ENCODE results near the gene ITSN1. TPM values are rescaled to one million over a fixed set of nuclear protein-coding genes. Genes with fewer than 3 reads are reported as not detected.
"Not testable (repeated sequence)": the region's sequence is repeated elsewhere in the genome, so short reads cannot be mapped to it uniquely, and the experiment has no call there.

Gene ITSN1
- polyA plus RNA-seq, 3 donors from 2014 or later: 0.50 to 0.57 TPM; not detected in 1

DNA sequence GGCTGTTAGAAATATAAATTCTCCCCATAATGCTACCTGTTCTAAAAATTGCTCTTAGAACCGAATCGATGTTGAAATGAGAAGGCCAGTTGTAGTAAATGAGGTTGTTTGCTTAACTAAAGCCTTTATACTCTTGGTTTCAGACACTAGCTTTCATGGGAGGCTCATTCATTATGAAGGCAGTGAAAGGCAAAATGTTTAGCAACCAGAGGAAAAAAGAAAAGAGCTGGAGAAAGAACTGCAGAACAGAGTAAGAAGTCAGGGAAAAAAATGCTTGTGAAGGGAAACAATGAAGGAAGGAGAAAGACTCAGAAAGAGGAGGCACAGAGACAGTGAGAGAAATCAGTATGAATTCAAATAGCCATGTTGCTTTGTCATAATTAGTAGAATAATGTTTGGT lies 145.1 kb downstream of the ITSN1 start:
- Mint-ChIP-seq H3K27ac (no peak overlapping the region), H3K9me3 (no peaks in the 10 kb centered on the region), H3K4me1 (no peaks in the 10 kb centered on the region), H3K27me3 (ENCODE audit: low read depth in 3 of 3) (peaks cover 1 to 4% (median 2%) of the 10 kb centered on the region in 3 donors), H3K36me3 (no peaks in the 10 kb centered on the region), H3K4me3 (no peak overlapping the region)
- DNase-seq: no peak

DNA sequence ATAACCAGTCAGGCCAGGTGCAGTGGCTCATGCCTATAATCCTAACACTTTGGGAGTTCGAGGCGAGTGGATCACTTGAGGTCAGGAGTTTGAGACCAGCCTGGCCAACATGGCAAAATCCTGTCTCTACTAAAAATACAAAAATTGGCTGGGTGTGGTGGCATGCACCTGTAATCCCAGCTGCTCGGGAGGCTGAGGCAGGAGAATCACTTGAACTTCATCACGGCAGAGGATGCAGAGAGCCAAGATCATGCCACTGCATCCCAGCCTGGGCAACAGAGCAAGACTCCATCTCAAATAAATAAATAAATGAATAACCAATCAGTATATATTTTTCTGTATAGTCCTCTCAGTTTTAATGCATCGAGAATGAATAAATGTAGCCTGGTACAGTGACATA lies 146.1 kb downstream of the ITSN1 start:
- not testable (repeated sequence) for H3K36me3 Mint-ChIP-seq; H3K4me1 Mint-ChIP-seq; DNase-seq; H3K4me3 Mint-ChIP-seq; H3K27ac Mint-ChIP-seq; H3K27me3 Mint-ChIP-seq (ENCODE audit: low read depth in 3 of 3); H3K9me3 Mint-ChIP-seq

DNA sequence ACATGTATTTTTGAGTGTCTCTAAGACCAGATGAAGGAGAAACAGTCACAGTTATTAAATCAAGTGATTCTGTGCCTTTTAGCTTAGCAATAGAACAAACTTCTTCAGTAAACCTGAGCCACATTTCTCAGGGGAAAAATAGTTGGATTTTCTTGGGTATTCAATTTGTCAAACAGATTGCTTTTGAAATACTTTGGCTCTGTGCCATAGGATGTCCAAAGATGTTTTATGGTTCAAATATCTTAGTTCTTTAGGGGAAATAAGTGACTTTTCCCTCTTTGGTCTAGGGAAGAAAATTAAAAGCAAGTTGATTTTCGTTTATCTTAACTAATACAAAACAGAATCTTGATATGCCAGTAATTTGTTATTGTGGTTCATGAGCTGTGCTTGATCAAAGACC lies 147.4 kb downstream of the ITSN1 start:
- H3K27ac Mint-ChIP-seq: no peak overlapping the region
- H3K4me1 Mint-ChIP-seq: no peaks in the 10 kb centered on the region
- DNase-seq: no peak
- no peaks in the 10 kb centered on the region for H3K36me3 Mint-ChIP-seq
- no peak overlapping the region for H3K4me3 Mint-ChIP-seq
- no peaks in the 10 kb centered on the region for H3K9me3 Mint-ChIP-seq
- H3K27me3 Mint-ChIP-seq (ENCODE audit: low read depth in 3 of 3): peaks cover 0 to 2% (median 0%) of the 10 kb centered on the region in 3 donors

DNA sequence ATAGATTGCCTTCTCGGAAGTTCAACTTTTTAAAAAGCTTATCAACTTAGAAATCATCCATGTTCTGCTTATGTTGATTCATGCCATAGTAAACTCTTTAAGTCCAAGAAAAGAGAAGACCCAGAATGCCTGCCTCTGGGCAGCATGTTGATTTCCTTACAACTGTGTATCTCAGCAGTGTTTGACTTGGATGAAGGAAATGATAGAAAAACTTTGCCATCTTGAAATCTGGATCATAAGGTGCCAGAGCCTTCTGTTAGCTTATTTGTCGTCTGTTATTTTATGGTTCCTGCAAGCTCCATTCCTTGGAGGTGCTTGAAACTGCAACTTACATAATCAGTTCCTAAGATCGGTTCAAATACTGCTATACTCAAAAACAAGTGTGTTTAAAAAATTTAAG lies 148.8 kb downstream of the ITSN1 start:
- no peaks in the 10 kb centered on the region for H3K9me3 Mint-ChIP-seq
- no peak overlapping the region for H3K4me3 Mint-ChIP-seq
- no peaks in the 10 kb centered on the region for H3K36me3 Mint-ChIP-seq
- H3K27me3 Mint-ChIP-seq (ENCODE audit: low read depth in 3 of 3): peaks cover 0 to 2% (median 2%) of the 10 kb centered on the region in 3 donors
- DNase-seq: no peak
- H3K4me1 Mint-ChIP-seq: no peaks in the 10 kb centered on the region
- no peak overlapping the region for H3K27ac Mint-ChIP-seq

DNA sequence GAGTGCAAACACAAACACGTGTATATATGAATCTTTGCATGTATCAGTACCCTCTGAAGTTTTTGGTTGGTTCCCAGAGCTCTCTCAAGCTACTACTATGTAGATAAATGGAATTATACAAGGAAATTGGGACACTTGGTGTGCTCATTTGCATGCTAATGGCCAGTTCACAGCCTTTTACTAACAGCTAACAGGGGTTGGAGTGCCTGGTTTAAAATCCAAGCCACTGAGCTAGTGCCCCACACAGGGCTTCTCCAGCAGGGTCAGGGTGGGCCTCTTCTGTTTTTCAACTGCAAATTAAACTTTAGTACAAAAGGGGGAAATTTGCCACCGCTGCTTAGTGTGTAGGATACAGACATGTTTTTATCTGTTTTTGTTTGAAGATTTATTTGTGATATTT lies 152.3 kb downstream of the ITSN1 start:
- peaks cover 0 to 1% (median 0%) of the 10 kb centered on the region in 6 donors for H3K9me3 Mint-ChIP-seq
- no peaks in the 10 kb centered on the region for H3K36me3 Mint-ChIP-seq
- H3K4me3 Mint-ChIP-seq: no peak overlapping the region
- DNase-seq: no peak
- peaks cover 3 to 6% (median 4%) of the 10 kb centered on the region in 3 donors for H3K27me3 Mint-ChIP-seq (ENCODE audit: low read depth in 3 of 3)
- H3K27ac Mint-ChIP-seq: no peak overlapping the region
- H3K4me1 Mint-ChIP-seq: no peaks in the 10 kb centered on the region

DNA sequence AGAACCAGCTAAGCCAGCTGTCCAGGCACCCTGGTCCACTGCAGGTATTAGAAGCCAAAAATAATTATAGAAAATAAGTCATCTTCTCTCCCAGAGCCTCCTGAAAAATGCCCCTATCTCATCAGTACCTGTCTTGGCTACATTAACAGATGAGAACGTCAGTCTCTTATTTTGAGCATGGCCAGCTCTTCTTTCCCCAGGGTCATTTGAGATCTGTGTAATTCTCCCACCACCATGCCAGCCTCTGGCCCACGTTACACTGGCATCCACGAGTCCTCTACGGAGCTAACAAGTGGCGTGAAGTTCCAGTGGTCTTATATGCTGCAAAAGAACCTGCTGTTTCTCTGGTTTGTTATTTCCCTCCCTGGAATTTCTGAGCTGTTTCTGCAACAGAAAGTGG lies 155.3 kb downstream of the ITSN1 start:
- no peaks in the 10 kb centered on the region for H3K4me1 Mint-ChIP-seq
- no peak for DNase-seq
- H3K27ac Mint-ChIP-seq: no peak overlapping the region
- no peak overlapping the region for H3K4me3 Mint-ChIP-seq
- H3K27me3 Mint-ChIP-seq (ENCODE audit: low read depth in 3 of 3): peaks cover 2 to 6% (median 3%) of the 10 kb centered on the region in 3 donors
- no peaks in the 10 kb centered on the region for H3K36me3 Mint-ChIP-seq
- peaks cover 0 to 1% (median 0%) of the 10 kb centered on the region in 6 donors for H3K9me3 Mint-ChIP-seq

DNA sequence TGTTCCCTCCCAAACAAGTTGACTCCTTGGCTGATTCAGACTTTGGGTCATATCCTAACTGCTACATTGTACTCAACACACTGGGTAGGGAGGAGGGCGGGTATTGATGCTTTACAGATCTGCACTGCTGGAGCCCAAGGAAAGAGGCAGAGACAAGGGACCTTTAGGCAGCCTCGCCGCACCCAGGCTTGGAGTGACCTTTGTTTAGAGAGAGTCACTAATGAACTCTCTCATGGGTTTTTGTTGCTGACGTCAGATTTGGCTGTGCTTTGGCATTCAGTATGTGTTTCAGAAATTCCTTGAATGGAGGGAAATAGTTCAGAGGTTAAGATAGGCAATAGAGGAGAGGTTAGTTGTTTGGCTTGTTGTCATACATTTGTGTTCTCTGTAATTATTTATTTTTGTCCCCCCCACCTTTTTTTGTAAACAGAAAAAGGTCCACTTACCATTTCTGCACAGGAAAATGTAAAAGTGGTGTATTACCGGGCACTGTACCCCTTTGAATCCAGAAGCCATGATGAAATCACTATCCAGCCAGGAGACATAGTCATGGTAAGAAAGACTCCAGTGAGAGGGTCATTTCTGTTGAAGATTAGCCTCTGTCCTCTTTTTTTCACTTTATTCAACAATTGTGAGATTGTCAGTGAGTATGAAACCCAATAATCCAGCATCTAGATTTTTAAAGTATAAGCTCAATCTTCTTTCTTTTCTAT lies 157.2 kb downstream of the ITSN1 start:
- DNase-seq: no peak
- peaks cover 2 to 6% (median 3%) of the 10 kb centered on the region in 3 donors for H3K27me3 Mint-ChIP-seq (ENCODE audit: low read depth in 3 of 3)
- no peak overlapping the region for H3K27ac Mint-ChIP-seq
- H3K36me3 Mint-ChIP-seq: no peaks in the 10 kb centered on the region
- no peak overlapping the region for H3K4me3 Mint-ChIP-seq
- H3K9me3 Mint-ChIP-seq: peaks cover 0 to 1% (median 0%) of the 10 kb centered on the region in 6 donors
- no peaks in the 10 kb centered on the region for H3K4me1 Mint-ChIP-seq

DNA sequence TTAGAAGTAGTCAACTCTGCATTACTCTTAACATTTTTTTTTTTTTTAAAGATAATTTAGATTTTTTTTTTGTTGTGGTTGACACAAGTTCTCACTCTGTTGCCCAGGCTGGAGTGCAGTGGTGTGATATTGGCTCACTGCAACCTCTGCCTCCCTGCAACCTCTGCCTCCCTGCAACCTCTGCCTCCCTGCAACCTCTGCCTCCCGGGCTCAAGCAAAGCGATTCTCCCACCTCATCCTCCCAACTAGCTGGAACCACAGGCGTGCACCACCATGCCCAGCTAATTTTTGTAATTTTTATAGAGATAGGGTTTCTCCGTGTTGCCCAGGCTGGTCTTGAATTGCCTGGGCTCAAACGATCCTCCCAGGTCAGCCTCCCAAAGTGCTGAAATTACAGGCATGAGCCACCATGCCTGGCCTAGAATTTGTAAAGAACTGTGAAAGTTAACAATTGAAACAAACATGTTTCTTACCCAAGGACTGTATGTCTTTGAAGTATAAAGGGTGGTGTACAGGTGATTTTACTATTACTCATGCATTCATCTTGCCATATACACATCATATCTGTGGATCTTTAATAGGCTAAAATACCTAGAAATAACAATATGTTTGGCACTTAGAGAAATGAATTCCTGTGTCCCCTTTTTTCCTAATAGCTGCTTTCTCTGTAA lies 158.6 kb downstream of the ITSN1 start:
- Mint-ChIP-seq H3K27me3 (ENCODE audit: low read depth in 3 of 3) (peaks cover 2 to 3% (median 3%) of the 10 kb centered on the region in 3 donors), H3K4me3 (no peak overlapping the region), H3K4me1 (no peaks in the 10 kb centered on the region), H3K9me3 (peaks cover 0 to 1% (median 0%) of the 10 kb centered on the region in 6 donors), H3K27ac (no peak overlapping the region), H3K36me3 (no peaks in the 10 kb centered on the region)
- no peak for DNase-seq

DNA sequence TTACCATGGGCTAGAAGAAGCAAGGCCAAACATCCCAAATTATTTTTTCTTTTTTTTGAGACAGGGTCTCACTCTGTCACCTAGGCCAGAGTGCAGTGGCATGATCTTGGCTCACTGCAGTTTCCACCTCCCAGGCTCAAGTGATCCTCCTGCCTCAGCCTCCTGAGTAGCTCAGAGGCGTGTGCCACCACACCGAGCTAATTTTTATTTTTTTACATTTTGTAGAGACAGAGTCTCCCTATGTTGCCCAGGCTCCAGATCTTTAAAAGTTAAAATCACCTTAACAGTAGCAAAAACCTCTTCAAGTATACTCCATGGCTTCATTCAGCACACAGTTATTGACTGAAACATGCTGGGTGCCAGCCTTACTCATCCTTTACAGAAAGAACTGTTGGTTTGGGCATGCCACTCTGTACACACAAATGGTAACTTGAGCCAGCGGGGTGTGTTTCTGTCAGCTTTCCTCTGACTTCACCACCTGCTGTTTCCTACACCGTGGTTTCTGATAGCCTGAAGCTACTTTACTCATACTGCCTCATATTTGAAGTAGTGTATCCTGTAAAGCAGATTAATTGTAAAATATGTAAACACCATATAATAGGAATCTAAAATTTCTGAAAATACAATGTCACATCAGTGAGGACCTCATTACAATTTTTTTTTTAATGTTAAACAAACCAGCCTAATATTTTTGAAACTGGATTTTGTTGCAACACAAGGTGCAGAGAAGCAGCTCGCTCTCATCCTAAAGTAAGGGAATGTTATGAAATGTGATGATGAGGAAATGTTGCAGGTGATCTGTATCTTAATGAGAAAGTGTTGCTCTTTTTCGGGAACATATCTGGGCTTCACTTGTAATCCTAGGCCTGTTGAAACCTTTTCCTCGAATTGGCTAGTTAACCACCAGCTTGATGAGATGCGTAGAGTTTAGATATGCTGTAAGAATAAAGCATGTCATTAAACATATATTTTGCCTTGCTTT lies 159.4 kb downstream of the ITSN1 start:
- Mint-ChIP-seq H3K27ac (no peak overlapping the region), H3K27me3 (ENCODE audit: low read depth in 3 of 3) (peaks cover 2 to 3% (median 3%) of the 10 kb centered on the region in 3 donors), H3K36me3 (no peaks in the 10 kb centered on the region), H3K4me3 (no peak overlapping the region), H3K9me3 (peaks cover 0 to 1% (median 0%) of the 10 kb centered on the region in 6 donors), H3K4me1 (no peaks in the 10 kb centered on the region)
- DNase-seq: no peak

DNA sequence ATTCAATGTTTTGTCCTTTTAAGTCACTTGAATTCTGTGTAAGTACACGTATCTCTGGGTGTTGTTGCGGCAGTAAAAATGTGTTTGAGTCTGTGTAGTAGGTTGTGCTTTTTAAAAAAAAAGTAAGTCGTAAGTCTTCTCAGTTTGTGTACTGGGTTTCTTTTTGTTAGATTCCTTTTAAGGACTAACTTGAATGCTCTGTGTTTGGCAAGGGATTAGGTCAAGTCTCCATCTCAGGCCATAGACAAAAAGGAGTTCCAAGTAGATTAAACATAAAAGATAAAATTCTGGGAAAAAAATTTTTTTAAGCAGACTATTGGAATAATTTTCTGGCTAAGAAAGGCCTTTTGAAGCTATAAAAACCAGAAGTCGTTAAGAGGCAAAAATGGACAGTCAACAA lies 160.2 kb downstream of the ITSN1 start:
- Mint-ChIP-seq H3K27me3 (ENCODE audit: low read depth in 3 of 3) (peaks cover 2 to 3% (median 3%) of the 10 kb centered on the region in 3 donors), H3K4me1 (no peaks in the 10 kb centered on the region), H3K27ac (no peak overlapping the region), H3K4me3 (no peak overlapping the region), H3K36me3 (no peaks in the 10 kb centered on the region), H3K9me3 (no peaks in the 10 kb centered on the region)
- DNase-seq: no peak

DNA sequence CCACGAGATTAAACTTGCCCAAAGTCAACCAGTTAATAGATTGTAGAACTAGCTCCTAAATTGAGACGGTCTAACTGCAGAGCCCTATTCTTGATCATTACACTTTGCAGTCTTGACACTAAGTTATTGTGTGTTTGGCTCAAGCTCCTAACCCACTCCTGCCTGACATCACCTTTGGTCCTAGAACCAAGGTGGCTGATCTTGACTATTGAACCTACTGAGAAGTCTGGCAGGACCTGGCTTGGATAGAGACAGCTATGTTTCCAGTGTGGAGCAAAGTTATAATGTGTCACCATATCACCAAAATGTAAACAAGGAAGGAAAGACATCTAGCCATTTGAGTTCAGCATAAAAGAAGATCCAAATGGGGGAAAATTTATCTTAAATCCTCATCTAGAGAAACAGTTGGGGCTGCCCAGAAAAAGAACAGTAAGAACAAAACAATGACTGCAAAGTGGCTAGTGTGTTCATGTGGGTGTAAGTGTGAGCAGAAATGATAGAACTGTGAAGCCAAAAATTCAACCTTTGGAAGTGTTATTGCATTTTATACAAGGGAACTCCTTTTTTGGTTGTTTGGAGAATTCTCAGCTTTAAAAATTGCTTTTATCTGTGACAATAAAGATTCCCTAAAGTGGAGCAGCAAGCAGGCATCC lies 166.5 kb downstream of the ITSN1 start:
- Mint-ChIP-seq H3K36me3 (no peaks in the 10 kb centered on the region), H3K4me1 (no peaks in the 10 kb centered on the region), H3K27me3 (ENCODE audit: low read depth in 3 of 3) (no peaks in the 10 kb centered on the region), H3K4me3 (no peak overlapping the region), H3K9me3 (no peaks in the 10 kb centered on the region), H3K27ac (no peak overlapping the region)
- DNase-seq: no peak

DNA sequence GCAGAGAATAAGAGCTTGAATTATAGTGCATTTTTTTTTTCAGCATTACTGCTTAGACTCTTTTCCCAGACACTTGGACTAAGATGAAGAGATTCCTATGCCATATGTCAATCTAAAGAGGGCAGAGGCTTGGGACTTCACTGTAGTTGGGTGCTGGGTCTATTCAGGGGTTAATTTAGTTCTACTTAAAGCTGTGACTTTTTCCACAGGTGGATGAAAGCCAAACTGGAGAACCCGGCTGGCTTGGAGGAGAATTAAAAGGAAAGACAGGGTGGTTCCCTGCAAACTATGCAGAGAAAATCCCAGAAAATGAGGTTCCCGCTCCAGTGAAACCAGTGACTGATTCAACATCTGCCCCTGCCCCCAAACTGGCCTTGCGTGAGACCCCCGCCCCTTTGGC lies 168.5 kb downstream of the ITSN1 start:
- Mint-ChIP-seq H3K9me3 (no peaks in the 10 kb centered on the region), H3K4me3 (no peak overlapping the region), H3K36me3 (no peaks in the 10 kb centered on the region), H3K27ac (no peak overlapping the region), H3K27me3 (ENCODE audit: low read depth in 3 of 3) (no peaks in the 10 kb centered on the region), H3K4me1 (no peaks in the 10 kb centered on the region)
- no peak for DNase-seq

DNA sequence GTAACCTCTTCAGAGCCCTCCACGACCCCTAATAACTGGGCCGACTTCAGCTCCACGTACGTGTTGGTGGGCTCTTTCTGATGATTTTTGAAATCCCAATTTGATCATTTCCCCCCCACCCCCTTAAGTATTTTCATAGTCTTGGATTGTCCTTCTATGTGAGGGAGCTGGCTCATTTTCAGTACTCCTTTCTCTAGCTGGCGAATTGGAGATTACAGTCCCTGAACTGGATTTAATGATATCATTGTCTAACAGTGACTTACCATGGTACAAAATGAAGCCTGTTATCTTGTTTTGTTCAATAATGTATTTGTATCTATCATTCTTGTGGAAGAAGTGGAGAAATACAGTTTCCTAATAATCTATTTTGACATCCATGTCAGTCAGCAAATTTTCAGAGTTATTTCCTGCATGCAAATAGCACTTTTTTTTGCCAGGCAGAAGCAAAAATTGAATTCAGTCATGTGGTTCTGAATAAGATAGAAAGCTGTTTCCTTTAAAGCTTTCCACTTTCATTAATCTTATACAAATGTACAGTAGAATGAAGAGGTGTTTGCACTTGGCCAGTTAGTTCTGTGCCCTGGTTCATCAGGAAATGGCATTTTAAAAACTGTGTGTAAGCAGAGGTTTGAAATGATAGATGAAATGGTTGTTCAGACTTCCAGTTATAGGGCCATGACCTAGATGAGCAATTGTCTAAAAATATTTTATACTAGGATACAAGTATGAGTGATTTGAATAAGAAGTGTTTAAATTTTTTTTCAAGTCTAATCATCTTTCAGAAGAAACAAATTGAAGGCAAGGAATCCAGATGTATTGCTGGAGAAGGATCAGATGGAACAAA lies 169.1 kb downstream of the ITSN1 start:
- no peaks in the 10 kb centered on the region for H3K27me3 Mint-ChIP-seq (ENCODE audit: low read depth in 3 of 3)
- DNase-seq: no peak
- H3K4me3 Mint-ChIP-seq: no peak overlapping the region
- H3K9me3 Mint-ChIP-seq: no peaks in the 10 kb centered on the region
- no peaks in the 10 kb centered on the region for H3K4me1 Mint-ChIP-seq
- no peaks in the 10 kb centered on the region for H3K36me3 Mint-ChIP-seq
- H3K27ac Mint-ChIP-seq: no peak overlapping the region
